HepG2 (cell line): ENCODE data around the gene HES3. TPM values are rescaled to one million over a fixed set of nuclear protein-coding genes. Genes with fewer than 3 reads are reported as not detected.

Experiments
- HNRNPLL ChIP-seq: fragments of 200-400 bp; formaldehyde crosslinking; IDR thresholded peaks from 2 replicates; pipeline ENCODE4 v1.6.1; 2017; ENCODE audit warnings: mild to moderate bottlenecking, low read depth, low read length; ENCODE audit not compliant: poor library complexity, severe bottlenecking
- MBNL3 ChIP-seq: fragments of 250-450 bp; sonication (Bioruptor Pico); conservative IDR thresholded peaks from 2 replicates; pipeline ENCODE4 v1.8.0; 2022; ENCODE audit warnings: mild to moderate bottlenecking, inconsistent platforms
- ZNF441 ChIP-seq: sonication (generic); formaldehyde crosslinking; IDR thresholded peaks from 2 replicates; pipeline ENCODE4 v1.7.0; 2021; ENCODE audit warnings: missing genetic modification reagents, borderline replicate concordance
- ZNF792 ChIP-seq: IDR thresholded peaks from 2 replicates; pipeline ENCODE4 v1.6.1; 2016
- polyA plus RNA-seq, 8 experiments: library from polyadenylated mRNA; depleted of rRNA in 3 of 8; stranded (reverse) in 7 of 8; unstranded in 1 of 8; fragments of >200 nt; fragmentation: Illumina TruSeq in 4 of 8; extraction: Trizol in 4 of 8; gene quantifications; 2 replicates each; pipeline versions ENCODE4 v1.2.1 to v1.2.3, GENCODE V29; 2011 to 2016; ENCODE audit warnings: low read depth in 4 of 8, missing spikeins in 1 of 8, mixed read lengths in 1 of 8; ENCODE audit not compliant: insufficient read depth in 1 of 8
- total RNA-seq, 5 experiments: library from RNA; depleted of rRNA; stranded (reverse); fragments of >200 nt; fragmentation: Illumina TruSeq; extraction: Trizol; gene quantifications; 2 replicates each; pipeline ENCODE4 v1.2.3, GENCODE V29; 2016; ENCODE audit warnings: low read depth in 1 of 5
- TF ChIP-seq, protein P1 (sequence below): sonication (generic); formaldehyde crosslinking; IDR thresholded peaks from 2 replicates; pipeline ENCODE4 v1.5.1; 2020; ENCODE audit warnings: mild to moderate bottlenecking, missing genetic modification reagents, borderline replicate concordance
- TF ChIP-seq, protein P2 (sequence below): sonication (generic); formaldehyde crosslinking; IDR thresholded peaks from 2 replicates; pipeline ENCODE4 v1.9.0; 2022; ENCODE audit warnings: missing genetic modification reagents, mild to moderate bottlenecking, borderline replicate concordance
- TF ChIP-seq, protein P3 (sequence below): sonication (generic); formaldehyde crosslinking; IDR thresholded peaks from 2 replicates; pipeline ENCODE4 v1.9.0; 2022; ENCODE audit warnings: low read depth, missing genetic modification reagents
- TF ChIP-seq, protein P4 (sequence below): sonication (generic); formaldehyde crosslinking; conservative IDR thresholded peaks from 2 replicates; pipeline ENCODE4 v1.8.0; 2022; ENCODE audit warnings: low read depth, missing genetic modification reagents

The HES3 gene
- total and polyA plus RNA-seq, 2 of the 13 experiments (the other 11 are each of a cell fraction or from before 2014, with no cell fraction given), result not detected

DNA sequence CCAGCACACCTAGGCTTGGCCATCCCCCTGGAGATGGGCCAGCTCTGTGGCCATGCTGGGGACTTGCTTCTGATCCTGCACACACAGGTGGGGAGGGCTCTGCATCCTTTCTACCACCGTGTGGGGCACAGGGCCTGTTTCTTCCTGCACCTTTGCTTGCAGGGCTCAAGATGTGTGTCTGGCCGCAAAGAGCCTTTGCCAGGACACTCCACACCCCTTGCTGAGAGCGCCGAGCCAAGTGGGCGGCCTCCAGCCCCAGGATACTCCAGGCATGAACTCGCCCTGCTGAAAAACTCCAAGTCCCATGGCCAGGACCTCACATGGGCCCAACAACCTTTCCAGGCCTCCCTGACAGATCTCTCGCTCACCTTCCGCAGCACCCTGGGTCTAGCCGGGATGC is 28.5 kb downstream of the HES3 start (continued):
- TF ChIP-seq, protein P1, sequence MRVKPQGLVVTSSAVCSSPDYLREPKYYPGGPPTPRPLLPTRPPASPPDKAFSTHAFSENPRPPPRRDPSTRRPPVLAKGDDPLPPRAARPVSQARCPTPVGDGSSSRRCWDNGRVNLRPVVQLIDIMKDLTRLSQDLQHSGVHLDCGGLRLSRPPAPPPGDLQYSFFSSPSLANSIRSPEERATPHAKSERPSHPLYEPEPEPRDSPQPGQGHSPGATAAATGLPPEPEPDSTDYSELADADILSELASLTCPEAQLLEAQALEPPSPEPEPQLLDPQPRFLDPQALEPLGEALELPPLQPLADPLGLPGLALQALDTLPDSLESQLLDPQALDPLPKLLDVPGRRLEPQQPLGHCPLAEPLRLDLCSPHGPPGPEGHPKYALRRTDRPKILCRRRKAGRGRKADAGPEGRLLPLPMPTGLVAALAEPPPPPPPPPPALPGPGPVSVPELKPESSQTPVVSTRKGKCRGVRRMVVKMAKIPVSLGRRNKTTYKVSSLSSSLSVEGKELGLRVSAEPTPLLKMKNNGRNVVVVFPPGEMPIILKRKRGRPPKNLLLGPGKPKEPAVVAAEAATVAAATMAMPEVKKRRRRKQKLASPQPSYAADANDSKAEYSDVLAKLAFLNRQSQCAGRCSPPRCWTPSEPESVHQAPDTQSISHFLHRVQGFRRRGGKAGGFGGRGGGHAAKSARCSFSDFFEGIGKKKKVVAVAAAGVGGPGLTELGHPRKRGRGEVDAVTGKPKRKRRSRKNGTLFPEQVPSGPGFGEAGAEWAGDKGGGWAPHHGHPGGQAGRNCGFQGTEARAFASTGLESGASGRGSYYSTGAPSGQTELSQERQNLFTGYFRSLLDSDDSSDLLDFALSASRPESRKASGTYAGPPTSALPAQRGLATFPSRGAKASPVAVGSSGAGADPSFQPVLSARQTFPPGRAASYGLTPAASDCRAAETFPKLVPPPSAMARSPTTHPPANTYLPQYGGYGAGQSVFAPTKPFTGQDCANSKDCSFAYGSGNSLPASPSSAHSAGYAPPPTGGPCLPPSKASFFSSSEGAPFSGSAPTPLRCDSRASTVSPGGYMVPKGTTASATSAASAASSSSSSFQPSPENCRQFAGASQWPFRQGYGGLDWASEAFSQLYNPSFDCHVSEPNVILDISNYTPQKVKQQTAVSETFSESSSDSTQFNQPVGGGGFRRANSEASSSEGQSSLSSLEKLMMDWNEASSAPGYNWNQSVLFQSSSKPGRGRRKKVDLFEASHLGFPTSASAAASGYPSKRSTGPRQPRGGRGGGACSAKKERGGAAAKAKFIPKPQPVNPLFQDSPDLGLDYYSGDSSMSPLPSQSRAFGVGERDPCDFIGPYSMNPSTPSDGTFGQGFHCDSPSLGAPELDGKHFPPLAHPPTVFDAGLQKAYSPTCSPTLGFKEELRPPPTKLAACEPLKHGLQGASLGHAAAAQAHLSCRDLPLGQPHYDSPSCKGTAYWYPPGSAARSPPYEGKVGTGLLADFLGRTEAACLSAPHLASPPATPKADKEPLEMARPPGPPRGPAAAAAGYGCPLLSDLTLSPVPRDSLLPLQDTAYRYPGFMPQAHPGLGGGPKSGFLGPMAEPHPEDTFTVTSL (CRISPR knock-in tag), result no peak
- TF ChIP-seq, protein P2, sequence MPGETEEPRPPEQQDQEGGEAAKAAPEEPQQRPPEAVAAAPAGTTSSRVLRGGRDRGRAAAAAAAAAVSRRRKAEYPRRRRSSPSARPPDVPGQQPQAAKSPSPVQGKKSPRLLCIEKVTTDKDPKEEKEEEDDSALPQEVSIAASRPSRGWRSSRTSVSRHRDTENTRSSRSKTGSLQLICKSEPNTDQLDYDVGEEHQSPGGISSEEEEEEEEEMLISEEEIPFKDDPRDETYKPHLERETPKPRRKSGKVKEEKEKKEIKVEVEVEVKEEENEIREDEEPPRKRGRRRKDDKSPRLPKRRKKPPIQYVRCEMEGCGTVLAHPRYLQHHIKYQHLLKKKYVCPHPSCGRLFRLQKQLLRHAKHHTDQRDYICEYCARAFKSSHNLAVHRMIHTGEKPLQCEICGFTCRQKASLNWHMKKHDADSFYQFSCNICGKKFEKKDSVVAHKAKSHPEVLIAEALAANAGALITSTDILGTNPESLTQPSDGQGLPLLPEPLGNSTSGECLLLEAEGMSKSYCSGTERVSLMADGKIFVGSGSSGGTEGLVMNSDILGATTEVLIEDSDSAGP, result no peak
- TF ChIP-seq, protein P3, sequence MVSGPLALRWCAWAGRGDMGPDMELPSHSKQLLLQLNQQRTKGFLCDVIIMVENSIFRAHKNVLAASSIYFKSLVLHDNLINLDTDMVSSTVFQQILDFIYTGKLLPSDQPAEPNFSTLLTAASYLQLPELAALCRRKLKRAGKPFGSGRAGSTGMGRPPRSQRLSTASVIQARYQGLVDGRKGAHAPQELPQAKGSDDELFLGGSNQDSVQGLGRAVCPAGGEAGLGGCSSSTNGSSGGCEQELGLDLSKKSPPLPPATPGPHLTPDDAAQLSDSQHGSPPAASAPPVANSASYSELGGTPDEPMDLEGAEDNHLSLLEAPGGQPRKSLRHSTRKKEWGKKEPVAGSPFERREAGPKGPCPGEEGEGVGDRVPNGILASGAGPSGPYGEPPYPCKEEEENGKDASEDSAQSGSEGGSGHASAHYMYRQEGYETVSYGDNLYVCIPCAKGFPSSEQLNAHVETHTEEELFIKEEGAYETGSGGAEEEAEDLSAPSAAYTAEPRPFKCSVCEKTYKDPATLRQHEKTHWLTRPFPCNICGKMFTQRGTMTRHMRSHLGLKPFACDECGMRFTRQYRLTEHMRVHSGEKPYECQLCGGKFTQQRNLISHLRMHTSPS (CRISPR knock-in tag), result no peak
- TF ChIP-seq HNRNPLL, result no peak
- TF ChIP-seq ZNF441, result no peak
- no peak for TF ChIP-seq MBNL3 (CRISPR knock-in tag)
- TF ChIP-seq, protein P4, sequence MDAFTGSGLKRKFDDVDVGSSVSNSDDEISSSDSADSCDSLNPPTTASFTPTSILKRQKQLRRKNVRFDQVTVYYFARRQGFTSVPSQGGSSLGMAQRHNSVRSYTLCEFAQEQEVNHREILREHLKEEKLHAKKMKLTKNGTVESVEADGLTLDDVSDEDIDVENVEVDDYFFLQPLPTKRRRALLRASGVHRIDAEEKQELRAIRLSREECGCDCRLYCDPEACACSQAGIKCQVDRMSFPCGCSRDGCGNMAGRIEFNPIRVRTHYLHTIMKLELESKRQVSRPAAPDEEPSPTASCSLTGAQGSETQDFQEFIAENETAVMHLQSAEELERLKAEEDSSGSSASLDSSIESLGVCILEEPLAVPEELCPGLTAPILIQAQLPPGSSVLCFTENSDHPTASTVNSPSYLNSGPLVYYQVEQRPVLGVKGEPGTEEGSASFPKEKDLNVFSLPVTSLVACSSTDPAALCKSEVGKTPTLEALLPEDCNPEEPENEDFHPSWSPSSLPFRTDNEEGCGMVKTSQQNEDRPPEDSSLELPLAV (CRISPR knock-in tag), result no peak
- TF ChIP-seq ZNF792 (CRISPR knock-in tag), result no peak
